Measurements from ENCODE around the gene FGD6. TPM values are rescaled to one million over a fixed set of nuclear protein-coding genes. Genes with fewer than 3 reads are reported as not detected.

FGD6 gene
- total RNA-seq, 1 experiment from 2014 or later, result 25.1 TPM

DNA sequence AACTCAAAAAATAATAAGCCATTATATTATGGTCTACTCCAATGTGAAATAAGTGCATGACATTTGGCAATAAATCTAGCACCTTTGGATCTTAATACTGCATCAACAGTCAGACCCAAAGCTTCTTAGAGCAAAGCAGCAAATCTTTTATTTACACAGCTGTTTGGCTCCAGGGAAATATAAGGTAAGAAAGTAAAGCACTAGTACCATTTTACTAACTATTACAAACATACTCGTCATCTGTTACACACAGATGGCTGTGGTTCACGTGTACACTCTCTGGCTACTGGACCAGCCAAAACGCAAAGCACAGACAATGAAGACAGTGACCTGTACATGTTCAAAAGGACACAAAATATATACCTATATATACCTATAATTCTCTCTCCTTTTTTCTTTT lies 2.8 kb downstream of the FGD6 start:
- Mint-ChIP-seq H3K9me3 (ENCODE audit: unreplicated experiment) (no peaks in the 10 kb centered on the region), H3K27me3 (ENCODE audit: insufficient read depth, unreplicated experiment) (no peaks in the 10 kb centered on the region), H3K27ac (ENCODE audit: low read depth, unreplicated experiment) (peak overlapping the region; percentile 87), H3K4me3 (ENCODE audit: unreplicated experiment) (peak overlapping the region; percentile 84), H3K4me1 (ENCODE audit: insufficient read depth, unreplicated experiment) (peaks cover 10% of the 10 kb centered on the region), H3K36me3 (ENCODE audit: insufficient read depth, unreplicated experiment) (no peaks in the 10 kb centered on the region)
- CTCF ChIA-PET, result interaction anchor here (1.0 to 4.4 kb wide), 5 partner anchors 9 to 98 kb away, joined by 3 to 50 read pairs (median 6); no protein-coding TSS in a partner anchor
- TF ChIP-seq, protein P1, sequence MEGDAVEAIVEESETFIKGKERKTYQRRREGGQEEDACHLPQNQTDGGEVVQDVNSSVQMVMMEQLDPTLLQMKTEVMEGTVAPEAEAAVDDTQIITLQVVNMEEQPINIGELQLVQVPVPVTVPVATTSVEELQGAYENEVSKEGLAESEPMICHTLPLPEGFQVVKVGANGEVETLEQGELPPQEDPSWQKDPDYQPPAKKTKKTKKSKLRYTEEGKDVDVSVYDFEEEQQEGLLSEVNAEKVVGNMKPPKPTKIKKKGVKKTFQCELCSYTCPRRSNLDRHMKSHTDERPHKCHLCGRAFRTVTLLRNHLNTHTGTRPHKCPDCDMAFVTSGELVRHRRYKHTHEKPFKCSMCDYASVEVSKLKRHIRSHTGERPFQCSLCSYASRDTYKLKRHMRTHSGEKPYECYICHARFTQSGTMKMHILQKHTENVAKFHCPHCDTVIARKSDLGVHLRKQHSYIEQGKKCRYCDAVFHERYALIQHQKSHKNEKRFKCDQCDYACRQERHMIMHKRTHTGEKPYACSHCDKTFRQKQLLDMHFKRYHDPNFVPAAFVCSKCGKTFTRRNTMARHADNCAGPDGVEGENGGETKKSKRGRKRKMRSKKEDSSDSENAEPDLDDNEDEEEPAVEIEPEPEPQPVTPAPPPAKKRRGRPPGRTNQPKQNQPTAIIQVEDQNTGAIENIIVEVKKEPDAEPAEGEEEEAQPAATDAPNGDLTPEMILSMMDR (IDR thresholded peaks at IDR 0.05; ENCODE audit: unreplicated experiment), result no peak
- BruUV-seq (replicated peaks), result no TSS peak
- intact Hi-C loops (cut with micrococcal nuclease), result no loop called here
- POLR2A ChIA-PET, result interaction anchor here (0.7 to 21.4 kb wide), 9 partner anchors 11 to 260 kb away, joined by 3 to 1056 read pairs (median 32); partner anchors contain the start of genes METAP2 and NR2C1
- DNase-seq (ENCODE audit: unreplicated experiment), result peak; percentile 39

DNA sequence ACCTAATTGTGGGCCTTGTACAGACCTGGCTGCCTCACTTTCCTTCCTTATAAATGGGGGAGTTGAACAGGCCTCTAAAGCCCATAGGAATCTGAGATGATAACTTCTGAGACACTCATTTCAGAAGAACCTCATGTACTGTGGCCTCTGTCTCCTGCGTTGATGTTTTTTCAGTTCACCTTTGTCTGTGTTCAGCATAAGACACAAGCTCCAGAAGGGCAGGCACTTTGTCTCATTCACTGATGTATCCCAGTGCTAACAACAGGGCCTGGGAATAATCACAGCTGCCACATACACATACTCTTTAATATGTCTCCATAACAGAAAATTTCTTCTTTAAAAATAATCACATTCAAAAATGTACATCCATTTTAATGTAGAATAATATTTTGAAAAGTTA lies 3.3 kb downstream of the FGD6 start:
- Mint-ChIP-seq H3K36me3 (ENCODE audit: insufficient read depth, unreplicated experiment) (no peaks in the 10 kb centered on the region), H3K27me3 (ENCODE audit: insufficient read depth, unreplicated experiment) (no peaks in the 10 kb centered on the region), H3K27ac (ENCODE audit: low read depth, unreplicated experiment) (peak overlapping the region; percentile 87), H3K4me1 (ENCODE audit: insufficient read depth, unreplicated experiment) (peaks cover 10% of the 10 kb centered on the region), H3K9me3 (ENCODE audit: unreplicated experiment) (no peaks in the 10 kb centered on the region), H3K4me3 (ENCODE audit: unreplicated experiment) (no peak overlapping the region)
- intact Hi-C loops (cut with micrococcal nuclease), result no loop called here
- DNase-seq (ENCODE audit: unreplicated experiment), result no peak
- ChIA-PET CTCF (interaction anchor here (1.0 to 4.4 kb wide), 3 partner anchors 8 to 97 kb away, joined by 4 to 50 read pairs (median 46); no protein-coding TSS in a partner anchor), POLR2A (interaction anchor here (0.7 to 21.4 kb wide), 10 partner anchors 11 to 260 kb away, joined by 3 to 1056 read pairs (median 12); partner anchors contain the start of genes METAP2 and NR2C1)
- no TSS peak for BruUV-seq (replicated peaks)
- TF ChIP-seq, protein P1 (IDR thresholded peaks at IDR 0.05; ENCODE audit: unreplicated experiment), result no peak

DNA sequence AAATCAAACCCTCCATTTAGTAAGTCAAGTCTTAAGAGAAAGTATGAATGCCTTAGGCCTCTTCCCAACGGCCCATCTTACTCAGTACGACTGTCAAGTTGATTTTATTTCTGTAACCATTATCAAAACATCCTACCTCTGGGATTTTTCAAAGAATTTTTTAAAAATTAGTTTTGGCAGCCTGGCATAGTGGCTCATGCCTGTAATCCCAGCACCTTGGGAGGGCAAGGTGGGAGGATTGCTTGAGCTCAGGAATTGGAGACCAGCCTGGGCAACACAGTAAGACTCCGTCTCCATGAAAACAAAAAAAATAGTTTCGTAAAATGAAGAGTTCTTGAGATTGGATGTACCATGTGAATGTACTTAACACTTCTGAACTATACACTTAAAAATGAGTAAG lies 4.1 kb downstream of the FGD6 start:
- no peaks in the 10 kb centered on the region for H3K27me3 Mint-ChIP-seq (ENCODE audit: insufficient read depth, unreplicated experiment)
- H3K4me1 Mint-ChIP-seq (ENCODE audit: insufficient read depth, unreplicated experiment), result peaks cover 10% of the 10 kb centered on the region
- ChIA-PET POLR2A (interaction anchor here (1.0 to 21.4 kb wide), 9 partner anchors 12 to 261 kb away, joined by 3 to 1056 read pairs (median 4); partner anchors contain the start of gene METAP2), CTCF (no interaction called here)
- intact Hi-C loops (cut with micrococcal nuclease), result no loop called here
- H3K9me3 Mint-ChIP-seq (ENCODE audit: unreplicated experiment), result no peaks in the 10 kb centered on the region
- peak overlapping the region; percentile 87 for H3K27ac Mint-ChIP-seq (ENCODE audit: low read depth, unreplicated experiment)
- no TSS peak for BruUV-seq (replicated peaks)
- DNase-seq (ENCODE audit: unreplicated experiment), result no peak
- no peaks in the 10 kb centered on the region for H3K36me3 Mint-ChIP-seq (ENCODE audit: insufficient read depth, unreplicated experiment)
- TF ChIP-seq, protein P1 (IDR thresholded peaks at IDR 0.05; ENCODE audit: unreplicated experiment), result no peak
- H3K4me3 Mint-ChIP-seq (ENCODE audit: unreplicated experiment), result no peak overlapping the region

DNA sequence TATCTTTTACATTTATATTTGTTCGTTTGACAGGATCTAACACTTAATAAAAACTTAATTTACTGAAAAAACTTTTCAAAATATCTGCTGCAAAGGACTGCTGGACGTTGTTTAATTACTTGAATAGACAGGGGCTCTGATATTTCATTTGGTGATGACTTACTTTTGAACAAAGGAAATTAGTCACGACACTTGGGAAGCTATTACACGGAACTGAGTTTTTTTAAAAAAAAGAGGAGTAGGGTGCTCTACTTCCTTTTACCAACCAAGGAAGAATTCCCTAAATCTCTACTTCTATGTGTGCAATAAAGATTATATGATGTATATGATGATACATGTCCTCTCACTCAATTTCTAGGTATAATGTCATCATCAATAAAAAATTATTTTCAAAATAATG lies 4.7 kb downstream of the FGD6 start:
- no peak overlapping the region for H3K4me3 Mint-ChIP-seq (ENCODE audit: unreplicated experiment)
- intact Hi-C loops (cut with micrococcal nuclease), result no loop called here
- peaks cover 10% of the 10 kb centered on the region for H3K4me1 Mint-ChIP-seq (ENCODE audit: insufficient read depth, unreplicated experiment)
- H3K27me3 Mint-ChIP-seq (ENCODE audit: insufficient read depth, unreplicated experiment), result no peaks in the 10 kb centered on the region
- TF ChIP-seq, protein P1 (IDR thresholded peaks at IDR 0.05; ENCODE audit: unreplicated experiment), result no peak
- H3K9me3 Mint-ChIP-seq (ENCODE audit: unreplicated experiment), result no peaks in the 10 kb centered on the region
- H3K27ac Mint-ChIP-seq (ENCODE audit: low read depth, unreplicated experiment), result peak overlapping the region; percentile 87
- H3K36me3 Mint-ChIP-seq (ENCODE audit: insufficient read depth, unreplicated experiment), result peaks cover 5% of the 10 kb centered on the region
- ChIA-PET CTCF (interaction anchor here (1.6 kb wide), 1 partner anchor 95 kb away, joined by 6 read pairs; no protein-coding TSS in a partner anchor), POLR2A (interaction anchor here (0.6 to 21.4 kb wide), 7 partner anchors 13 to 261 kb away, joined by 3 to 1056 read pairs (median 4); partner anchors contain the start of gene METAP2)
- BruUV-seq (replicated peaks), result no TSS peak
- DNase-seq (ENCODE audit: unreplicated experiment), result no peak
